CD1c-positive myeloid dendritic cell (primary cell): ENCODE data around the gene FUCA1.
A peak's percentile ranks its signal among the peaks of the same experiment; 100 is the strongest.

Source experiments
- DNase-seq: peaks from one replicate; pipeline ENCODE4 v3.0.0-alpha.2; 2016; ENCODE audit errors: extremely low spot score

The FUCA1 gene

DNA sequence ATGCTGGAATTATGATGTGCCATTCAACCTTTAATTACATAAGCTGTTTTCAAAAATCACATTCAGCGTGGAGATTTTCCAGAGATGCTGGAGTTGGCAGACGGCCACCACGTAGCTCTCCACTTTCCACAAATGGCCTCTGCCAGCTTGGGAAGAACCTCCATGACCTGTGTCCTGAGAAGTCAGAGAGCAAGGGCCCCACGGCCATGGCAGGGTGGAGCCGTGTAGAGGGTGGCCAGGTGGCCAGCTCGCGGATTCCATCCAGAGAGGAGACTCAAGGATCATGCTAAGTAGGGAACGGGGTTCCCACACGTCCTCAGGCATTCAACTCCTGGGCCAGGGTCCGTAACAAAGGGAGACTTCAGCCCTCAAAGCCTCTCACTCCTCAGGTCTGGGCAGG is 66.2 kb downstream of the FUCA1 start:
- DNase-seq = no peak

DNA sequence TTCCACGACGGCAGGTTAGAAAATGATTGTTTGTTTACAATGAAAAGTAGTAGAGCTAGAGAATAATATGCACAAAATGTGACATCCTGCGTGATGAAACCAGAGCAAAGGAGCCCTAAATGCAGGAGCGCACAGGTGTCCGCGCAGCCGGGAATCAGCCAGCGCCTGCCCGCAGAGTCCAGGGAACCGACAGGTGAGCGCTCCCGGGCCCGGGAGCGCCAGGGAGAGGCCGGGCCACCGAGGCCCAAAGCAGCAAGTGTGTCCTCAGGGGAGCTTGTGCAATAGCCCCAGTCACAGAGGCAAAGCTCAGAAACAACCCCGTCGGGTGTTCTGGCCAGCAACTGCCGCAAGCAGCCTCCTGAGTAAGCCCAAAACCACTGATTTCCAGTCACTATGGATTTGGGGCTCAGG is 66.7 kb downstream of the FUCA1 start:
- no peak for DNase-seq

DNA sequence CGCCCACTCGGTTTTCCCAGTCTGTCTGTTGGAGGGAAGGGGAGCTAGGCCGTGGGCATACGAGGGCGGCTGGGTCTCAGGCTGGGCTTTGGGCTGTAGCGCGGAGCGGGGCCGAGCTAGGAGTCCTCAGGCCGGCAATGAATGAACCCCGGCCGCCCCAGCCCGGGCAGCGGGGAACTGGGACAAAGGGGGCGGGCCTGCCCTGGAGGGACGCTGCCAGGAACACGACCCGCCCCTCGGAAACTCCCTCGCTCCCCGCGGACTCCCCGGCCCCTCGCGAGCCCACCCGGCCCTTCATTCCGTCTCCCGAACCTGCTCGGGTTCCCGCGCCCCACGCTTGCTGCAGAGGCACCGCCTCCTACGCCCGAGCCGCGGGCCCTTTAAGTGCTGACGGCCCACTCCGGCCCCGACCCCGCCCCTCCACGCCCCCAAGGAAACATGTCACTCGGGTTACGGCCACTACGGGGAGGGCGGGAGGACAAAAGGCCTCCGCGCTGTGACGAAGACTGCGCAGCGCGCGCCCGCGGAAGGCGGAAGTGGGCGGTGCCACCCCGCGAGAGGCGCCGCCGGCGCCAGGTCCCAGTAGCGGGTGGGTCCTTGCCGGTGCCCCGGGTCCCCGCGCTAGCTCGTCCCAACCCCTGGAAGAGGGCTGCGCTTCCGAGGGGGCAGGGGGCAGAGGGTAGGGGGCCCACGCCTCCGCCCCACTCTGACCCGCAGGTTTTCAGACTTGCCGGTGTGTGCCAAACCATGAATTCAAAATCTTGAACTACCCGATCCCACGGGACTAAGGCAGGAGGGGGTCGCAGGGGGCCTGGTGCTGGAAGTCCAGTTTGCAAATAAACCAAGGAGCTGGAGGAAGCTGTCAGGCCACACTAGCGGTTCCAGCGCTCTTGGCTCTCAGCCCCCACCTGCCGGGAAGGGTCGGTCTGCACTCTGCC is 67.4 kb downstream of the FUCA1 start, which contains the start of gene GALE:
Gene GALE, minus strand, starts transcription at position 355 of the 938 bp plus-strand sequence. CDS start 1,747 bp downstream, outside the sequence.
- peak; percentile 98 for DNase-seq

DNA sequence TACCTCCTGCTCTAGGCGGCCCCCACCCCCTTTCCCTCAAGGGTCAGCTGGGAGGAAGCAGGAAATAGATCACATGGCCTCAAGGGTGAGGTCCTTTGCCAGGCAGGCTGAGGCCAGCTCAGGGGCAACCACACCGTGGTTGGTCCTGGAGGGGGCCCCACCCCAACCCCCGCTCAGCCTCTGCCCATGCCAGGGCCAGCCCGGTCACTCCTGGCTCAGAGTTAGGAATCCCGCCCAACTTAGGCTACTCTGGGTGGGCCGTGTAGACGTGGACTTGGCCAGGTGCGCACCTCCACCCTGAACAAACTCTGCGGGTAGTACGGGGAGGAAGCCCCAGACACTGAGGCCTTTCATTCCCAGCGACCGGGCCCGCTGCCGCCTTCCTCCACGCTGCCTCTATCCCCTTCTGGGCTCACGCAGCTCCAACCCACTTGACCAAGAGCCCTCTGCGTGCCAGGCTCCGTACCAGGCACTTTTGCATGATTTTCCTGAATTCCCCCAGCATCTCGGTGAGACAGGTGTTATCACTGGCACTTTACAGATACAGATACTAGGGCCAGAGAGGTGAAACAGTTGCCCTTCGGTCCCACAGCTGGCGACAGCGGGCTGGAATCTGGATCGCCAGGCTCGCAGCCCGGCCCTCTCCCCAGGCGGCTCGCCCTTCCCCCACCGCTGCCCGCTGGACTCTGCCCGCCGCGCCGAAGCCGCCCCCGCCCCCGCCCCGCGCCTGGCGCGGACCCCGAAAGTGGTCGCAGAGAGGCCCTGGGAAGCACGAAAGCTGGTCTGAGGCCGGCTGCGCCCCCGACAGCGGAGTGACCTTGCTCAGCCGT is 68.3 kb downstream of the FUCA1 start:
- peak; percentile 38 for DNase-seq

DNA sequence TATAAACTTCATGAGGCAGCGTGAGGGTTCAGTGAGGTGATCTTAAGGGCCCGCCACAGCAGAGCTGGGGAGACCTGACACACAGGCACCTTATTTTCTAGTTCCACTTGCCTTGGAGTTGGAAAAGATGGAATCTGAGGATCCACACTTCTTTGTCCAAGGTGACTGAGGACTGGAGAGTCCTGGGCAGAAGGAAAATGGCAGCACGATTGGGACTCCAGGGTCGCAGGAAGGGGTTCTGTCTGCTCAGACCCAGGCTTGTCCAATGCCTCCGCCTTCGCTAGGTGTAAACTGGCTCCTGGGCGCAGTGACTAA is 68.9 kb downstream of the FUCA1 start:
- no peak for DNase-seq

DNA sequence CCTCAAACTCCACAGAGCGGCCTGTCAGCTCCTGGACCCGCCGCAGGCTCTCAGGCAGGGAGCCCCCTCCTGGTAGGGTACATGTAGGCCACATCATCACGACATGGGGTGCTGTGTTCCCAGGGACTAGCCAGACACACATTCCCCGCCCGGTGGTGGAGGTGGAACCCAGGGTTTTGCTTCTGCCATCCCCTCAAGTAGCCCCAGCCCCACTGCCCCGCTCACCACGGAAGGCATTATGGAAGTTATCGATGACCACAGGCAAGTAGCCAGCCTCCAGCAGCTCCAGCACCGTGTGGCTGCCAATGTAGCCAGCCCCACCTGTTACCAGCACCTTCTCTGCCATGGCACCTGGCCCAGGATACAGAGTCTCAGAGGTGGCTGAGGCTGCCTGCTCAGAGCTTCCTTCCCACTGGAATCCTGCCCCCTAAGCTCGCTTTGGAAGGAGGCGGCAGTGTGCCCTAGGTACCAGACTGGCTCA is 69.4 kb downstream of the FUCA1 start:
- DNase-seq = no peak

DNA sequence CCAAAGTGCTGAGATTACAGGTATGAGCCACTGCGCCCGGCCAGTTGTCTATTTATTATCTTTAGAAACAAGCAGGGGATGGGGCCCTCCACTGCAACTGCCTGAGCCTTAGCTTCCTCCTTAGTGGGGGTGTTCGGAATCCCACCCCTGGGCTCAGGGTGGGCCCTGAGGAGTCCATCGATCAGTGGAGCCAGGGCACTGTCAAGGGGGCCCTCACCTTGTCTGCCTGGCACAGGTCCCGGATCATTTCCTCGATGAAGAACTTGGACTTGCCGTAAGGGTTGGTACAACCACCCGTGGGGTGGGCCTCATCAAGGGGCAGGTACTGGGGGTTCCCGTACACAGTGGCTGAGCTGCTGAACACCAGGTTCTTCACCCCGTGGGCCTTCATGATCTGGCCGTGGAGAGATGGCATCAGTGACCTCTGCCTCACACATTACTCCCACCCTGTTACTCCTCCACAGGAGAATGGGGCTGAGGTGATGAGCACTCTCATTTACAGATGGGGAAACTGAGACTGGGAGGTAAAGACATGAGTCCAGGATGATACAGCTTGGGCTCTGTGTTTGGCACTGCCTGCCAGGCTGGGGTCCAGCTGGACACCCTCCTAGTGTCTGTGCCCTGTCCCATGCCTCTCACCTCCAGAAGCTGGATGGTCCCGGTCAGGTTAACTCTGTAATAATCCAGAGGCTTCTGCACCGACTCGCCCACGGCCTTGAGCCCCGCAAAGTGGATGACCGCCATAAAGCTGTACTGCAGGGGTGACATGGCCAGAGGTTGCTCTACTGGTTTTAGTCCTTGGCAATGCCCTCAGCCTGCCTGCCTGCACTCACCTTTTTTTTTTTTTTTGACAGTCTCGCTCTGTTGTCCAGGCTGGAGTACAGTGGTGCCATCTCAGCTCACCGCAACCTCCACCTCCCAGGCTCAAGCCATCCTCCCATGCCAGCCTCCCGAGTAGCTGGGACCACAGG is 70.3 kb downstream of the FUCA1 start:
- DNase-seq = no peak

DNA sequence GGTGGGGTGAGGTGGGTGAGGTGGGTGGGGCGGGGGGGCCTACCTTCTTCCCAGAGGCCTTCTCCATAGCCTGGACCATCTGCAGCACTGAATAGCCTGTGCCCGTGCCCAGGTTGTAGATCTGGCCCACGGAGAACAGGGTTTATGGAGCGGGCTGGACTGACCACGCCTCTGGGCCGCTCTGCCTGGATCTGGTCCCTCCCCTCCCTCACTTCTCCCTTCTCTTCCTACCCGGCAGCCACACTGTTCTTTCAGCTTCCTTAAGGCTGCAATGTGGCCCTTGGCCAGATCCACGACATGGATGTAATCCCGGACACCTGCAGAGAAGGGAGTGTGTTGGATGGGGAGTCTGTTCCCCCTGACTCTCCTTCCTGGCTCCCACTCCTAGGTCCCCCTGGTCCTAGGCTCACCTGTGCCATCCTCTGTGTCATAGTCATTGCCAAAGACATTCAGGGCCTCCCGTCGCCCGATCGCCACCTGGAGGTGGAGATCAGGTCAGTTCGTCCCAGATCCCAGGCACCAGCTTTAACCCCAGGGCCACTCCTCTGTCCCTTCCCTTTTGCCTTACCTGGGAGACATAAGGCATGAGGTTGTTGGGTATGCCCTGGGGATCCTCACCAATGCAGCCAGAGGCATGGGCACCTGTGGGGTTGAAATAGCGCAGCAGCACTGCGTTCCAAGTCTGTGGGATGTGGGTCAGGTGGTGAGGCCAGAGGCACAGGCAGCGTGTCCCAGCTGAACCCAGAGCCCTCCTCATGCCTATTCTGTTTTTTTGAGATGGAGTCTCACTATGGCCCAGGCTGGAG is 71.4 kb downstream of the FUCA1 start:
- no peak for DNase-seq

DNA sequence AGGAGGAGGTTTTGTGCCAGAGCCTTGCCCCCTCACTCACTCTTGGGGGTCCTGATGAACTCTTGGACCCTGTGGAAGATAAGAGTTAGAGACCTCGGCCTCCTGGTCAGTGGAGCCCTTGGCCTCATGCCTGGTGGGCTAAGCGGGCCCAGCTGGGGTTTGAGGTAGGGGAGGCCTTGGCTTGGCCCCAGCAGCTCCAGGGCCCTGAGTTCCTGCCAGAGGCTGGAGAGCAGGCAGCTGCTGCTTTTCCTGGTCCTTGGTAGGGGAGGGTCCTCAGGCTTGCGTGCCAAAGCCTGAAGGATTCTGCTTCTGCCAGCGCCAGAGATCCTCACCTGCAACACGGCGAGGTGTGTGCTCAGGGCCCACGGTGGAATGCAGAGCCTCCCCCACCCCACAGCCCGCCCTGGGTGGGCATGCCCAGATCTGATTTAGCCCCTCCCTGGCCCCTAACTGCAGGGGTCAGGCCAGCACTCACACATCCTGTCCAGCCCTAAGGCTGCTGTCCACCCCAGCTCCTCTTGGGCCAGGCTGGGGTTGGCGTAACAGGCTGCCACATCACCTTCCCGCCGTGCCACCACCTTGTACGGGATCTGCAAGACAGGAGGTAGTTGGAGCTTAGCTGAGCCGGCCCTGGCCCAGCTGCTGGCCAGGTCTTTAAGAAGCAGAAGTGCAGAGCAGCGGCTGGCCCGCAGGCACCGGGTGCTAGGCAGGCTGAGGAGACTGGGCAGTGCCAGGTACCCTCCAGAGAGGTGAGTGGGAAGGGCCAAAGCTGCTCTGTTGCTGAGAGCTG is 72.2 kb downstream of the FUCA1 start:
- DNase-seq = no peak
